ENCODE results near the gene ATE1. TPM values are rescaled to one million over a fixed set of nuclear protein-coding genes. Genes with fewer than 3 reads are reported as not detected.

ATE1 gene
- total RNA-seq, 3 donors from 2014 or later = 25.0 to 46.8 (median 29.5) TPM

DNA sequence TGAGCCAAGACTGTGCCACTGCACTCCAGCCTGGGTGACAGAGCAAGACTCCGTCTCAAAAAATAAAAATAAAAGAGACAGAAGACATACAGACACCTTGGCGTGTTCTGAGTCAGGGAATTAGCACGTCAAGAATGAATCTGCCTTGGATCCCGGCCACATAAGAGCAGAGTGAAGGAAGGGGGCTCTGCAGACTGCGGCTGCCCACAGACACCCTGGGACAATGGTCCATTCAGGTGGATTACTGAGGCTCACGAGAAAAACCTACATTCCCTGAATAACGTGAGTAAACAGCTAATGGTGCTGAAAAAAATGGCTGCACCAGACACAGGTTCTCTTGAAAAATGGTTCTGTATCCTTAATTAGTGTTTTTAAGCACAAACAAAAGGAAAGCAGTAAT lies 229.5 kb downstream of the ATE1 start:
- TF ChIP-seq POLR2AphosphoS5 (IDR thresholded peaks at IDR 0.05) (no peak), POLR2A (IDR thresholded peaks at IDR 0.05) (no peak)
- TF ChIP-seq, protein P1, sequence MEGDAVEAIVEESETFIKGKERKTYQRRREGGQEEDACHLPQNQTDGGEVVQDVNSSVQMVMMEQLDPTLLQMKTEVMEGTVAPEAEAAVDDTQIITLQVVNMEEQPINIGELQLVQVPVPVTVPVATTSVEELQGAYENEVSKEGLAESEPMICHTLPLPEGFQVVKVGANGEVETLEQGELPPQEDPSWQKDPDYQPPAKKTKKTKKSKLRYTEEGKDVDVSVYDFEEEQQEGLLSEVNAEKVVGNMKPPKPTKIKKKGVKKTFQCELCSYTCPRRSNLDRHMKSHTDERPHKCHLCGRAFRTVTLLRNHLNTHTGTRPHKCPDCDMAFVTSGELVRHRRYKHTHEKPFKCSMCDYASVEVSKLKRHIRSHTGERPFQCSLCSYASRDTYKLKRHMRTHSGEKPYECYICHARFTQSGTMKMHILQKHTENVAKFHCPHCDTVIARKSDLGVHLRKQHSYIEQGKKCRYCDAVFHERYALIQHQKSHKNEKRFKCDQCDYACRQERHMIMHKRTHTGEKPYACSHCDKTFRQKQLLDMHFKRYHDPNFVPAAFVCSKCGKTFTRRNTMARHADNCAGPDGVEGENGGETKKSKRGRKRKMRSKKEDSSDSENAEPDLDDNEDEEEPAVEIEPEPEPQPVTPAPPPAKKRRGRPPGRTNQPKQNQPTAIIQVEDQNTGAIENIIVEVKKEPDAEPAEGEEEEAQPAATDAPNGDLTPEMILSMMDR (IDR thresholded peaks at IDR 0.05) = no peak
- H3K27me3 ChIP-seq = peaks cover 0 to 9% of the 10 kb centered on the region in 2 donors
- no peaks in the 10 kb centered on the region for H3K36me3 ChIP-seq
- intact Hi-C loops (cut with DNase I; ENCODE audit: low total_unique reads) = no loop called here
- no peak for DNase-seq (ENCODE audit: low spot score in 2 of 2)
- no peak overlapping the region for H3K4me3 ChIP-seq
- peaks cover 0 to 3% of the 10 kb centered on the region in 2 donors for H3K9me3 ChIP-seq
- H3K27ac ChIP-seq = no peak overlapping the region
- no peaks in the 10 kb centered on the region for H3K4me1 ChIP-seq

DNA sequence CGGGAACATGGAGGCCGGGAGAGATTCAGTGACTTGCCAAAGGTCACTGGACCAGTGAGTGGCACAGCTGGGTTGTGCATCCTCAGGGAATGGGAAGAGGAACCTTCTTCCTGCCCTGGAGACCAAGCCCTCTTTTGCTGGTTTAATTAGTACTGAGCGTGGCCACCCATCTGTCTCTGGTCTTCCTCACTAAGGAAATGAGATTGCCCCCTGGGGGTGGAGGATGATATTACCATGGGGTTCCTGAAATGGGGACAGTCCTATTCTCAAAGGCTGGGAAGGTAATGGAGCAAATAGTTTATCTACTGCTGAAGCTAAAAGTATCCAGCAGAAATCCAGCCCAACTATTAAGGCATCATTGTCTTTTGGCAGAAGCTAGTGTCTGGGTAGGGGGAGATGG lies 231.0 kb downstream of the ATE1 start:
- H3K4me3 ChIP-seq = no peak overlapping the region
- H3K4me1 ChIP-seq = no peaks in the 10 kb centered on the region
- H3K27me3 ChIP-seq = peaks cover 0 to 9% of the 10 kb centered on the region in 2 donors
- H3K27ac ChIP-seq = no peak overlapping the region
- peaks cover 0 to 3% of the 10 kb centered on the region in 2 donors for H3K9me3 ChIP-seq
- intact Hi-C loops (cut with DNase I; ENCODE audit: low total_unique reads) = no loop called here
- TF ChIP-seq POLR2A (IDR thresholded peaks at IDR 0.05) (no peak), POLR2AphosphoS5 (IDR thresholded peaks at IDR 0.05) (no peak)
- TF ChIP-seq, protein P1 (IDR thresholded peaks at IDR 0.05) = peak in 1 of 3 donors; percentile 11
- H3K36me3 ChIP-seq = no peaks in the 10 kb centered on the region
- no peak for DNase-seq (ENCODE audit: low spot score in 2 of 2)

DNA sequence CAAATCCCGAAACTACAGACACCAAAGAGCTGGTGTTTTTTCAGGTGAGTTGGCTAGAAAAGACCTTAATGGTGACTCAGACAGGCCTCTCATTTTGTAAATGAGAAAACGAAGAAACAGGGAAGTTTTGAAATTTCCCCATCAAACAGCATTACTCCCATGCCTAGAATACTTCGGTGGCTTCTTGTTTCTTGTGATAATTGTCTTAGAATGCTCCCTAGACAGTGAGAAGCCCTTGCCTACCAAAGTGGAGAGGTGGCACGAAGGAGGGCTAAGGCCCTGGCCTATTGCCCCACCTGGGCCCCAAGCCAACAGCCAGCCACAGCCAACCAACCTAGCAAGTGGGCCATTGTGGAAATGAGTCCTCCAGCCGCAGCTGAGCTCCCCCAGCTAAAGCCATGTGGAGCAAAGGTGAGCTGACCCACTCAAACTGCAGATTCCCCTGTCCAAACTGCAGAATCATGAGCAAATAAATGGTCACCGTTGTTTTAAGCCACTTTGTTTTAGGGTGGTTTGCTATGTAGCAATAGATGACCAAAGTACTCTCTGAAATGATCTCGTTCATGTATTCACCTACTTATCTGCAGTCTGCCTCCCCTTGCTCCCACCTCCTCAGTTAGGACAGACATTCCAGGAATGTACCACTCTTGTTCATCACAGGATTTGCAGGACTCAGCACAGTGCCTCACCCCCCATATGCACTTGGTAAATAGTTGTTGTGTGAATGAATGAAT lies 231.9 kb downstream of the ATE1 start:
- intact Hi-C loops (cut with DNase I; ENCODE audit: low total_unique reads) = no loop called here
- H3K27me3 ChIP-seq = peaks cover 0 to 9% of the 10 kb centered on the region in 2 donors
- H3K4me1 ChIP-seq = no peaks in the 10 kb centered on the region
- DNase-seq (ENCODE audit: low spot score in 2 of 2) = no peak
- no peak overlapping the region for H3K27ac ChIP-seq
- H3K36me3 ChIP-seq = no peaks in the 10 kb centered on the region
- TF ChIP-seq, protein P1 (IDR thresholded peaks at IDR 0.05) = no peak
- TF ChIP-seq POLR2A (IDR thresholded peaks at IDR 0.05) (no peak), POLR2AphosphoS5 (IDR thresholded peaks at IDR 0.05) (no peak)
- no peak overlapping the region for H3K4me3 ChIP-seq
- H3K9me3 ChIP-seq = peaks cover 0 to 3% of the 10 kb centered on the region in 2 donors

DNA sequence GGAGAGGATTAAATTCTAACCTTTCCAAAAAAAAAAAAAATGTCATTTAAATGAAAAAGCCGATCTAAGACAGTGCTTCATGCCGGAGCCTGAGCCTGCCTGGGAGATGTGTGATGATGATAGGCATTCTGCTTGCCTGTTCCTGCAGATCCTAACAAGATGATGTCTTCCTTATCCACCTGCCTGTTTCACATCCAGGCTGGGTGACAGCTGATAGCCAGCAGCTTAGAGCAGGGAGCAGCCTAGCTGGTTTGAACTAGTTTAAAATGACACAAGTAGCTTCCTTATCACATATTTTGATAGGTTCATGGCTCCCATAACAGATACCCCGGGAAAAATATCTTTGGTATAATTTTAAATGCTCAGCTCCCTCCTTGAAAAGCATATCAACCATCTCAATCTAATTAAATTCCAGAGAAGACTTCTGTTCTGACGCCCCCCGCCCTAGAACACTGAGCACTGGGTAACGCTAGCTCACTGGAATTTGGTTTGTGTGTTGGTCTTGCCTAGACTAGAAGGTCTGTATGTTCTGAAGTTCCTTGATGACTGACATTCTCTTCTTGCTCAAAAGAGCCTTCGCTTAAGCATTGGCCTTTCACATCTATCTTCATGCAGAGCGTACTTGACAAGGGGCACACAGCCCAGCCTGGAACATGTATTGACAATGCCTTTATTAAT lies 232.7 kb downstream of the ATE1 start:
- TF ChIP-seq POLR2A (IDR thresholded peaks at IDR 0.05) (no peak), POLR2AphosphoS5 (IDR thresholded peaks at IDR 0.05) (no peak)
- TF ChIP-seq, protein P1 (IDR thresholded peaks at IDR 0.05) = no peak
- Histone ChIP-seq H3K27me3 (peaks cover 0 to 9% of the 10 kb centered on the region in 2 donors), H3K4me1 (no peaks in the 10 kb centered on the region), H3K36me3 (no peaks in the 10 kb centered on the region), H3K27ac (no peak overlapping the region), H3K9me3 (no peaks in the 10 kb centered on the region), H3K4me3 (no peak overlapping the region)
- no peak for DNase-seq (ENCODE audit: low spot score in 2 of 2)
- intact Hi-C loops (cut with DNase I; ENCODE audit: low total_unique reads) = no loop called here

DNA sequence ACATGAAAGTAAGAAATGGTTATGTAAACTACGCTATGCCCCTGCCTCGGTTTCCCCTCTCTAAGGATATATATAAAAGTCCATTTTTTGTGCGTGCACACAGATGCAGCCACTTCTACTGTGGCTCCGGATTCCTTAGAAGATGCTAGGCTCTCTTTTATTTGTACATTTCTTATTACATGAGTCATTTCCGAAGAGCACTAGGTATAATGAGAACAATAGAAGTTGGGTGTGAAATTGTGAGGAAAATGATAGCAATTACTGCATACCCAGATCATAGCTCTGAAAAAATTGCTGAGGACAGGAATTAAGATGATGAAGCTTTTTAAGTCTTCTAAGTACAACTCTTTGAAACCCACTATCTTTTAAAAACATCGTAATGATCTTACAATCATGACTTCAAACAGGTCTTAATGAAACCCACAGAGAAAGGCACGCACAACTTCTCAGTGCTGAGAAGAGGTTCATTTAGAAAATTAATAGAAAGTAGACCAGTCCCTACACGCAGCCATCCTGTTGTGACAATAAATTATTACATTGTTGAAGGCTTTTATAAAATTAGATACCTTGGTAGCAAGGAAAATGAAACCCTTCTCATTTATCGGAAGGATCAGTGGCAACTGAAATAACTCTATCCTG lies 233.4 kb downstream of the ATE1 start:
- Histone ChIP-seq H3K27ac (no peak overlapping the region), H3K27me3 (peaks cover 0 to 9% of the 10 kb centered on the region in 2 donors), H3K9me3 (no peaks in the 10 kb centered on the region), H3K36me3 (no peaks in the 10 kb centered on the region), H3K4me3 (no peak overlapping the region), H3K4me1 (no peaks in the 10 kb centered on the region)
- TF ChIP-seq, protein P1 (IDR thresholded peaks at IDR 0.05) = no peak
- TF ChIP-seq POLR2A (IDR thresholded peaks at IDR 0.05) = no peak
- no peak for TF ChIP-seq POLR2AphosphoS5 (IDR thresholded peaks at IDR 0.05)
- no peak for DNase-seq (ENCODE audit: low spot score in 2 of 2)
- intact Hi-C loops (cut with DNase I; ENCODE audit: low total_unique reads) = no loop called here

Measured in breast epithelium (tissue), 4 donors.